NCI-H2196 (cell line): ENCODE results near the gene ME1.
"Not testable (repeated sequence)": the region's sequence is repeated elsewhere in the genome, so short reads cannot be mapped to it uniquely, and the experiment has no call there.

Experiments used
- DNase-seq: peaks from one replicate; lab custom pipeline; 2025; ENCODE audit not compliant: unreplicated experiment; lab: John Stamatoyannopoulos, UW

The ME1 gene

GRCh38 chr6:83192871-83193746 lies 237.7 kb downstream of the ME1 start, which contains the start of the genes PGM3 and RWDD2A:
Gene PGM3, minus strand, starts transcription at chr6:83193265. Its CDS starts 2,253 bp downstream, at chr6:83191012.
Gene RWDD2A, plus strand, starts transcription at chr6:83193357. Its CDS starts 1,095 bp downstream, at chr6:83194452.
- peak; percentile 85 for DNase-seq

- DNase-seq: no peak
Measured at GRCh38 chr6:83192456-83192855, 238.4 kb downstream of the ME1 start.

DNA sequence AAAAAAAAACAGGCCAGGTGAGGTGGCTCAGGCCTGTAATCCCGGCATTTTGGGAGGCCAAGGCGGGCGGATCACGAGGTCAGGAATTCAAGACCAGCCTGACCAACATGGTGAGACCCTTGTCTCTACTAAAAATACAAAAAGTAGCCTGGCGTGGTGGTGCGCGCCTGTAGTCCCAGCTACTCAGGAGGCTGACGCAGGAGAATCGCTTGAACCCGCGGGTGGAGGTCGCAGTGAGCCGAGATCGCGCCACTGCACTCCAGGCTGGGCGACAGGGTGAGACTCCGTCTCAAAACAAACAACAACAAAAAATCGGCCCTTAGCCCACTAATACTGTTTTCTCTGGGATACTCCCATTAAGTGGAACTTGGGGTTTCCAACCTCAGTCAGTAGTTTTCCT lies 238.9 kb downstream of the ME1 start:
- DNase-seq: not testable (repeated sequence)

GRCh38 chr6:83190626-83191025 lies 240.2 kb downstream of the ME1 start:
- DNase-seq: no peak

DNA sequence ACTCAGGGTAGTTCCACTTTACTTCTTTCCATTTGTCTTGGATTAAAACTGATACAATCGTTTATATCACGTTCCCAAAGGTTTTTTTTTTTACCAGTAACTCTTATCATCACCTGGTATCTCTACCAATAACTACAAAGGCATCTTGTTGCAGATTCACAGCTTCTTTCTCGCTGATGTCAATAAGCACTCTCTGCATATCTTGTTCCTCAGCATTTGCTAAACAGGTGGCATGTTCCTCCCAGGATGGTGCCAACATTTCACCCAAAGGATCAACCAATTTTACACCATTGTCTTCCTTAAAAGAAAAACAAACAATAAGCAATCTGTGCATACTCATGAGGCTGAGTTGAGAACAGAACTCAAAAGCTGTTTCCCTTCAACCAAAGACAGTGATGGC lies 242.3 kb downstream of the ME1 start:
- no peak for DNase-seq

DNA sequence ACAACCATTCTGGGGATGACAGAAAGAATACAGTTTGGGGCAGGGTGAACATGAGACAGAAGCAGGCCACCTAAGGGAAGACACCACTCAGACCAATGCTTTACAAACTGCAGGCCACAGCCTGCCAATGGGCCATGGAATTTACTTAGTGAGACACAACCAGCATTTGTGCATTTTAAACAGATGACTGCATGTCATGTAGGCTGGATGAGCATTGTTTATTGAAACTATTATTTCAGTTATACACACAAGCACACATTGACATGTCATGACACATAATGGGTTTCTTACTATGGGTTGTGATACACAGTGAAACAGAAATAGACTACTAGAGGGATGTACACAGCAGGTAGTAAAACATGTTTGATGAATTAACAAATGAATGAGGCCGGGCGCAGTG lies 245.8 kb downstream of the ME1 start:
- no peak for DNase-seq

DNA sequence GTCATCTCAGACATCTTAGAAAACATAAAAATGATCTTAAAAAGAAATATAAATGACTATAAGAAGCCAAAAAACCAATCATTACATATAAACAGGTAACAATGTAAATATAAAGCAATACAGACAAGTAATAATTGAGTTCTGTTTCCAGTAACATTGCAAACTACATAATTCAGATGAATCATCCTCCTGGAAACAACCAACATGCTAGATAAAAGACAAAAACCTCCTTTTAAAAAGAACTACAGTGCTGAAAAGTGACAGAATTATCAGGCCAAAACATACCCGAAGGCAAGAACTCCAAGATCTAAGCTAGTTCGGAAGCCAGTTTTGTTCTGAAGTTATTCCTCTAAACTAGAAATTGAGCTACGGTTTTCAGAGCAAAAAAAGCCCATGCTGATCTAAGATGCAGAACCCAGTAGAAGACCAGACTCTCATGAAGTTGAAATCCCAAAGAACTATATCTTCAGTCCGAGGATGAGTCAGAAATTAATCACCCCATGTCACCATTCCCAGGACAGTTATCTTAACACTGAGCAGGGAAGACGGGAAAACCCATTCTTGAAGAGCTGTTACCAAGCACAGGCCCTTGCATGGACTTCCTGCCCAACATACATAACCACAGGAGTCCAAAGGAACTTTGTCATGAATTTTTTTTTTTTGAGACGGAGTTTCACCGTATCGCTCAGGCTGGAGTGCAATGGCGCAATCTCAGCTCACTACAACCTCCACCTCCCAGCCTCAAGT lies 247.6 kb downstream of the ME1 start:
- no peak for DNase-seq

DNA sequence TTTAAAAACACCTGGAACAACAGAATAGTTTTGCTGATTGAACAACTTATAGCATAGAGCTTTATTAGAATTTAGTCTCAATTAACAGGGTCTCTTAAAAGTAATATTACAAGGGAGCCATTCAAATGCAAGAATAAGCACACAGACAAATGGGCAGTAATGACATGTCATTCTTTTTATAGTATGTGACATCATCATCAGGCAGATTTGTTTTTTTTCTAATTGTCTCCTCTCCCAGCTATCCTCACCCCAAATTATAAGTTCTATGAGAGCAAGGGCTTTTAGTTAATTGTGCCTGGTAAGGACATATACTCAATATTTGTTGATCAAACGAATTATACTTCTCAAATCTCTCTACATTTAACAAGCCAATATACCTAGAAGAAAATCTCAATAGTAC lies 248.7 kb downstream of the ME1 start:
- DNase-seq: no peak

GRCh38 chr6:83180426-83180950 lies 250.4 kb downstream of the ME1 start:
- no peak for DNase-seq

GRCh38 chr6:83176246-83176645 lies 254.6 kb downstream of the ME1 start:
- DNase-seq: no peak

- no peak for DNase-seq
Measured at GRCh38 chr6:83169511-83169910, 261.3 kb downstream of the ME1 start.

GRCh38 chr6:83169106-83169505 lies 261.7 kb downstream of the ME1 start:
- no peak for DNase-seq

- DNase-seq: no peak
Measured at GRCh38 chr6:83168556-83168955, 262.3 kb downstream of the ME1 start.

DNA sequence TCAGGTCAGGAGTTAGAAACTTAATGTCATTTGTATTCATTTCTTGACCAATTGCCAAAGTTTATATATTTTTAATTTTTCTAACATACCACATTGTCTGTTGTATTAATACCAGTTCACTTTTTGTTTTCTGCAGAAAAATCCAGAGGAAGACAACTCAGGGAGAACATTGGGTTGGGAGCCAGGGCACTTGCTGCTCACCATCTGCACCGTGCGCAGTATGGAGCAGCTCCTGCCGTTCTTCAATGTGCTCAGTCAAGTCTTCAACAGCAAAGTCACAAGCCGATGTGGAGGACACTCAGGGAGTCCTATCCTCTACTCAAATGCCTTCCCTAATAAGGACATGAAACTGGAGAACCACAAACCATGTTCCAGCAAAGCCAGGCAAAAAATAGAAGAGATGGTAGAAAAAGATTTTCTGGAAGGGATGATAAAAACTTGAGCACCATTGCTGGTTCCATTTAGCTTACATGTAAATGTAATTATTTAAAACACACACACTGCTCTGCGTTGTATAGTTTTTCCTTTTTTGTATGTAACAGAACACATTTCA lies 263.0 kb downstream of the ME1 start:
- DNase-seq: no peak
